HG03521 (cell line): ENCODE results near the gene ERC1.
"Not testable (repeated sequence)": the region's sequence is repeated elsewhere in the genome, so short reads cannot be mapped to it uniquely, and the experiment has no call there.

Source experiments
- ATAC-seq: cut with Tn5 transposase; IDR thresholded peaks from one replicate; pipeline ENCODE4 v1.9.1; 2021; ENCODE audit warnings: mild to moderate bottlenecking, moderate library complexity; ENCODE audit not compliant: unreplicated experiment

The ERC1 gene

DNA sequence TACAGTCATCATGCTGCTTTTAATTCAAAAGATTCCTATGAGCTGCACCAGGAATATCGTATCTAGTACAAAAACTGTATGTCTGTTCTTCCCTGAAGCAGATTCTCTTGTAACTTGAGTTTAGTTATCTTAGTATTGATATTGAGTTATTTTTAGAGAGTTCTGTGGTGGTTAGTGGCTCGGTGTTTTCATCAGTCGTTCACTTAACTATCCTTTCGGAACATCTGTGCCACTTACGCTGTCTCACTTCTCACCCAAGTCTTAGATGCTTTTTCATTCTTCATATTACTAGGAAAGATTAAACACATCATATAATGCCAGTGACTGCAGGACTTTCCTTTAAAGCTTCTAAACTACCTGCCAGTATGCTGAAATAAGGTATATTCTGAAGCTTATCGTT lies 352.4 kb downstream of the ERC1 start:
- no peak for ATAC-seq

DNA sequence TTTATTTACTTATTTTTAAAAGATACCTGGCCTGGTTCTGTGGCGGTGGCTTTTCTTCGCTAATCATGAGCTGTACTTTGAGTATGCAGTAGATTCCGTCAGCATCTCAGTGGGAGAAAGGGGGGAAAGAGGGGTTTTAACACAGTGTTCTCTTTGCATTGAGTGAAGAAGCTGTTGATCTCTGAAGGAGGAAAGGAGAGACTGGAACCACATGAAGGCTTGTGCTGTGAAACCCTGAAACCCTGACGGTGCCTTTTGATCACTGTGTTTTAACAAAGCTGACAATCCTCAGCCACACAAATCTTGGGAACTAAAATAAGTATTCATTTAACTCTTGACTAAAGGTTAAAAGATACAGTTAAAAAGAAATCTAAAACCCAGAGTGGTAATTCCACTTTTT lies 353.2 kb downstream of the ERC1 start:
- ATAC-seq, result no peak

DNA sequence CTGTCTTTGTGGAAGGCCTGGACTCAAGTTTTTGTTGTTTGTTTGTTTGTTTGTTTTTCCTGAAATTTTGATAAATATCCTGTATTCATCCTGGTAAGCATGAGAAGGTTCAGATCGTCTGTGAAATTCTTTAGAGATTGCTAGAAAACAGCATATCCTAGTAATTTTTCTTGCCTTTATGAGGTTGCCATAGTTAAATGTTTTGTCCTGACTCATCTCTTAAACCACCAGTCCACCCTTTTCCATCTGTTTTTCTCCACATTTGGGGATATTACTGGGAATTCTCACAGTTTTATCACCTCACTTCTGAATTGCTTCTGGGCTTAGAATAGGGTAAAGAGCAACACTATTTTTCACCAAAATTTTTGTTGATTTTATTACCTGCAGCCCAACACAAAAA lies 355.1 kb downstream of the ERC1 start:
- no peak for ATAC-seq

GRCh38 chr12:1347294-1347693 lies 356.3 kb downstream of the ERC1 start:
- no peak for ATAC-seq

- ATAC-seq, result no peak
These were observed 357.6 kb downstream of the ERC1 start for GRCh38 chr12:1348606-1349005.

DNA sequence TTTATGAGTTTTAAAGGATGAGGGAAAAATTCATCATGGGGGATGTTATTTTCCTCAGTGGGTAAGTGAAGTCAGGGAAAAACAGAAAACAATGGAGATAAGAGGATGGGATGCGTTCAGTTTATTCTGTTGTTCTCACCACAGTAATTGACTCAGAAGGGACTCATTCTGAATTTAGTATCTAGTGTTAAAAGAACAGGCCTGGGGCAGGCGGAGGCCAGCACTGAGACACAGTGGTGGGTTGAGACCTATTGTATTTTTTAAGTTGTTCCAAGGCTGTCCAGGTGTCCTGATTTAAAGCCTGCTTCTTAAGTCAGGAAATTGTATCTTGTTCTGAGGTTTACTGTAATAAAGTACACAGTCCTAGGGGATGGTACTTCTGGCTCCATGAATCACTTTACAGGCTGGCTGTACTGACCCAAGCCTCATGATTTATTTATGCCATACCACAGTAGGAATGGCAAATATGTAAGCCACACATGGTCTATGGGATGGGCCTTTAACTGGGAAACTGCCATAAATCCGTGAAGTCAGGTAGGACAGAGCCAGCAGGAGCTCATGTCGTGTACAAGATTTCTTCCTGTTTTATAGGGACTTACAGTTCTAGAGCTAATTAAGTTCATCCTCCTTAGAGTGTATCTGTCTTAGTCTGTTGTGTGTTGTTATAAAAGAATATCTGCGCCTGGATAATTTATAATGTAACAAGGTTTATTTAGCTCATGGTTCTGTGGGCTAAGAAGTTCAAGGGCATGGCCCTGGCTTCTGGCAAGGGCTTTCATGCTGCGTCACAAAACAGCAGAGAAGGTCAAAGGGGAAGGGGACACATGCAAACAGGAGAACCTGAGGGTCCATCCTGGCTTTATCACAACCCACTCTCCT lies 359.3 kb downstream of the ERC1 start:
- ATAC-seq, result no peak

DNA sequence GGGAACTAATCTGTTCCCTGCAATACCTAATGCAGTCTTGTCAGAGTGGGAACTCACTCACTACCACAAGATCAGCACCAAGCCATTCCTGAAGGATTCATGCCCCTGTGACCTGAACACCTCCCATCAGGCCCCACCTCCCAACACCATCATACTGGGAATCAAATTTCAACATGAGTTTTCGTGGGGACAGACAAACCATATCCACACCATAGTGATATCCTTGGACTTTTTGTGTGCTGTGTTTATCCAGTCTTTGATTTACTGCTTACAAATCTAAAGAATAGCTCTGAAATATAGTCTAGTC lies 359.9 kb downstream of the ERC1 start:
- no peak for ATAC-seq

DNA sequence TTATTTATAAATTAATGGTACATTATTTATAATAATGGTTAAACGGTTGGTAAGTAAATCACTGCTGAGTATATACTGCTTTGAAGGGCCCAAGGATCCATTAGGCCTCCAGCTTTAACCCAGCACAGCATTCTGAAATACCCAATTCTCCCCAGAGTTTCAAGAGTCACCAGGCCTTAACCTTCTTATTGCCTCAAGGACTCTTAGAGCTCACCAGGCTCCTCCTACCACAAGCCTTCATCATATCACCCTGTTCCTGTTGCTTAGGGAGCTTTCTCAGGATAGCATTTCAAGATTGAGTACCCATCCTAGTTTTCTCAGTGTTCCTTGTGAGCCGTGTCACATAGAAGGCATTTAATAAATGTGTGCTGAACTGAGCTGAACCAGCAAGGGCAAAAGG lies 360.9 kb downstream of the ERC1 start:
- no peak for ATAC-seq

DNA sequence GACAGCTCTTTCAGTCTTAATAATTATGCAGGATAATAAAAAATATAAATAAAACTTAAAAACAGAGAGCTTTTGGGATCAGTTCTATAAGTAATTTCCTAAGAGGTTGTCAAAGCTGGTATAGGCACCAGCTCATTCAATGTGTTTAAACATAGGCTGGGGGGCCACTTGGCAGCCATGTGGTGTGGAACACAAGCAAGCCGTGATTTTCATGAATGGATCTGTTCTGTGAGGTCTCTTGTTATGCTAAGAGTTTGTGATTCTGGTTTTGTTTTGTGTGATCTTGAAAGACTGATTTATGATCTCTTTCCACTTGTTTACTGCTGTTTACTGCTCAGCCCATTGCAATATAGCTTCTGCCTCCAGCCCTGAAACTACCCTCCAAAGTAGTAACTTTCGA lies 362.4 kb downstream of the ERC1 start:
- ATAC-seq, result no peak

GRCh38 chr12:1355396-1355795 lies 364.4 kb downstream of the ERC1 start:
- no peak for ATAC-seq

DNA sequence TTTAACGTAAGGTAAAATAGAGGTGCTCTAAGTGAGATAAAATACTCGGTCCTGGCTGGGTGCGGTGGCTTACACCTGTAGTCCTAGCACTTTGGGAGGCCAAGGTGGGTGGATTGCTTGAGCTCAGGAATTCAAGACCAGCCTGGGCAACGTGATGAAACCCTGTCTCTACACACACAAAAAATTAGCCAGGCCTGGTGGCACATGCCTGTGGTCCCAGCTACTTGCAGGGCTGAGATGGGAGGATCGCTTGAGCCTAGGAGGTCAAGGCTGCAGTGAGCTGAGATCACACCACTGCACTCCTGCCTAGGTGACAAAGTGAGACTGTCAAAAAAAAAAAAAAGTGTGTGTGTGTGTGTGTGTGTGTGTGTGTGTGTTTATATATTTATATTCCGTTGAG lies 364.8 kb downstream of the ERC1 start:
- ATAC-seq, result not testable (repeated sequence)

DNA sequence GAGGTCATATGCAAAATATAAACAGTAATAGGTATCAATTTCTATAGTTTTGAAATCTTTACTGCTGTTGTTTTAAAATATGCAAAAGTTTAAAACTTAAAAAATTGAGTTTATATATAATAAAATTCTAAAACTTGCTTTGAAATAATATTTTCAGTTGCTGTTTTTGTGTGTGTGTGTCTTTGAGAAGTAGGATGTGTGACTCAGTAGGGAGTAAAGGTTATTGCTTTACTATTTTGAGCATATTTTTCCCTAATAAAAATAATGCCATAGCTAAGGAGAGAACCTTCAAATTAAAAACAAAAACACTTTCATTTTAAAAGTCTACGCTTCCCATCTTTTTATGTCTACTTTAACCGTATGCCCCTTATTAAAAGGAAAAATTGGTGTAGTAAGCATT lies 365.3 kb downstream of the ERC1 start:
- ATAC-seq, result no peak

GRCh38 chr12:1357171-1357570 lies 366.1 kb downstream of the ERC1 start:
- no peak for ATAC-seq

DNA sequence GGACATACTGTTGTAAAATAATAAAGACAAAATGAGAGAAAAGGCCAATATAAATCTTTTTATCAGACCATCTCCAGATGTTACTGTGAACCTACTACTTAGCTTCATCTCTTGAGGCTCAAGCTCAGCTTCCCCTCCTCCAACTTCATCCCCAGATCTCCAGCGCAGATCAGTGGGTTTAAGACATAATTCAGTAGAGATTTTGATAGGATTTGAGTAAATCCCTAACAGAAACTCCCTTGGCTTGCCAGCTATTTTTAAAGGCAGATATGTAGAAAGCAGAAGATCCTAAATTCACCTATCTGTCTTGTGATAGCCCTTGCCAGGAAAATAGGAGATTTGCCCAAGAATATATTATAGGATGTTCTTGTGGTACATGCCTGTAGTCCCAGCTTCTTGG lies 366.7 kb downstream of the ERC1 start:
- no peak for ATAC-seq

DNA sequence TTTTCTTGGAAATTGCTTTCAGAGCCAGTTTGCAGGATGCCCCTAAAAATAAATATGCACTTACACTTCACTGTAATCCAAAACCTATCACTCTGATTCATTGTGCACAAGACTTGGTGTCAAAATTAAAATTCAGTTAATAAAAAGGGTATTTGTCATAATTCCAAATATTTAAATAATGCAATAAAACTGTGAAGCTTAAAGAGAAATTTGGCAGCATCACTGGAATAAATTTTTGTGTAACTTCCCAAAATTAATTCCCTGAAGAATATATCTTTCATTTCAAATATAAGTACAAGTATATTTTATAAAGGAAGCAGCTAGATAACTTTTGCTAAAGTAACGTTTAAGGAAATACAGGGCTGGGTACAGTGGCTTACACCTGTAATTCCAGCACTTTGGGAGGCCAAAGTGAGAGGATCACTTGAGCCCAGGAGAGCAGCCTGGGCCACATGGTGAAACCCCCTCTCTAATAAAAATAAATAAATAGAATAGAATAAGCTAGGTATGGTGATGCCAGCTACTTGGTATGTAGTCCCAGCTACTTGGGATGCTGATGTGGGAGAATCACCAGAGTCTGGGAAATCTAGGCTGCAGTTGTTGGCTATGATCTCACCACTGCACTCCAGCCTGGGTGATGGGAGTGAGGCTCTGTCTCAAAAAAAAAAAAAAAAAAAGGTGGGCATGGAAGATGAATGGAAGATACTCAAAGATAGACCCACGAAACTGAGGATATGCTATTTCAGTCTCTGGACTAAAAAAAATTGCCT lies 369.6 kb downstream of the ERC1 start:
- ATAC-seq, result no peak

DNA sequence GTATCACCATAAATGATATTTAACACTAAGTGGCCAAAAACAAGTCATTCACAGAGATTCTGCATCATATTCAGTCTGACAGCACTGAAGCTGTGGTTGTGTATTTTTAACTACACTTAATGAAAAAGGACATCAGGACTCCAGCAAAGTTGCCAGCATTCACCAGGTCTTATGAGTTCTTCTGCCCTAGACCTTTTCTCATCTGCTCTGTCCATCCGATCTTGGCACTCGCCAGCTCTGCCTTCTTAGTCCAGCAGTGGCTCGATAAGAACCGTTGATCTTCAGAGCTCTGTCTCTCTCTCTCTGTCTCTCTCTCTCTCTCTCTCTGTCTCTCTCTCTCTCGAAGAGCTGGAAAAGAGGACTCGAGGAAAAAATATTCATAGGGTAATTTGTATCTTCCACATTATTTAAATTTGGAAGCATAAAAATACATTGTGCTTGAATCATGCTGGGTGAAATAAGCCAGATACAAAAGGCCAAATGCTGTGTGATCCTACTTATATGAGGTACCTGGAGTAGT lies 371.2 kb downstream of the ERC1 start:
- no peak for ATAC-seq

DNA sequence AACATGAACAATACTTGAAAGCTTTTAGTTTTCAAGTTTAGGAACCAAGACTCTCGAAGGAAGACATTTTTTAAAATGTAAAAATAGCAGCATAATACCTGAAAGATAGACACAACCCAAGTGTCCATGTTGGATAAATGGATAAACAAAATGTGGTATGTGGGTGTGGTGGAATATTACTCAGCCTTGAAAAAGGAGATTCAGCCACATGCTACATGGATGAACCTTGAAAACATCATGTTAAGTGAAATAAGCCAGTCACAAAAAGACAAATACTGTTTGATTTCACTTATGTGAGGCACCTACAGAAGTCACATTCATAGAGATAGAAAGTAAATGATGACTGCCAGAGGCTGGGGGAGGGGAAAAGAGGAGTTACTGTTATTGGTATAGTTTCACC lies 374.7 kb downstream of the ERC1 start:
- ATAC-seq, result no peak

GRCh38 chr12:1367331-1368291 lies 376.6 kb downstream of the ERC1 start:
- no peak for ATAC-seq

DNA sequence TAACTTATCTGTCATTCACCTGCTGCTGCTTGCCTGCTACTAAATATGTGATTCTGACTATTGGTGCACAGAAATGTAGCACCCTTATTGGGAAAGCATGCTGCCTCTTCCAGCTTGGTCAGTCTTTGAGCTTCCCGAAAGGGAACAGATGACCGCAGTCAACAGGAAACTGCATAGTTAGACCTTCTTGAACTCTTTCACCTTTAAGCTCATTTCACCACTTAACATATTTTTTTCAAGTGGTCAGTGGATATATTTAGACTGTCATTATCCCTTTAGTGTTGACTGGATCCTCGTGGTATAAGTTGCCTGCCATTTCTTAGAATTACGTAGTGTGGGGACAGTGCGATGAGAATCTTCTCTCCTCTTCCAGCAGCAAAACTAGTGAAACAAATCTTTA lies 378.4 kb downstream of the ERC1 start:
- no peak for ATAC-seq

GRCh38 chr12:1369938-1370500 lies 379.0 kb downstream of the ERC1 start:
- ATAC-seq, result no peak
